SK-N-SH treated with all-trans-retinoic acid at 6 μM for 48 hours (cell line): Measurements from ENCODE around the gene KBTBD12.

Experiments
- ARNTL ChIP-seq: fragments of 450-650 bp; formaldehyde crosslinking; IDR thresholded peaks from 2 replicates; pipeline ENCODE4 v1.5.0; 2020; ENCODE audit warnings: low read depth, mild to moderate bottlenecking, moderate library complexity, borderline replicate concordance
- BACH2 ChIP-seq: fragments of 250-450 bp; sonication (Bioruptor Pico); IDR thresholded peaks from 2 replicates; pipeline ENCODE4 v1.9.0; 2021; ENCODE audit warnings: mild to moderate bottlenecking, borderline replicate concordance
- CSDC2 ChIP-seq: fragments of 250-450 bp; sonication (Bioruptor Pico); IDR thresholded peaks from 2 replicates; pipeline ENCODE4 v1.5.0; 2020; ENCODE audit warnings: mild to moderate bottlenecking, moderate library complexity
- CSRNP3 ChIP-seq: fragments of 250-450 bp; sonication (Bioruptor Pico); IDR thresholded peaks from 2 replicates; pipeline ENCODE4 v1.5.1; 2021; ENCODE audit warnings: mild to moderate bottlenecking, moderate library complexity
- ISL1 ChIP-seq: fragments of 250-450 bp; sonication (Bioruptor Pico); IDR thresholded peaks from 2 replicates; pipeline ENCODE4 v2.1.2; 2022; ENCODE audit warnings: mild to moderate bottlenecking, moderate library complexity
- PPARA ChIP-seq: fragments of 250-450 bp; sonication (Bioruptor Pico); IDR thresholded peaks from 2 replicates; pipeline ENCODE4 v1.5.0; 2020; ENCODE audit warnings: mild to moderate bottlenecking, borderline replicate concordance
- RARB ChIP-seq: fragments of 250-450 bp; sonication (Bioruptor Pico); IDR thresholded peaks from 2 replicates; pipeline ENCODE4 v1.8.0; 2021; ENCODE audit warnings: mild to moderate bottlenecking, moderate library complexity
- TSHZ2 ChIP-seq: fragments of 250-450 bp; sonication (Bioruptor Pico); IDR thresholded peaks from 2 replicates; pipeline ENCODE4 v1.5.0; 2020; ENCODE audit warnings: mild to moderate bottlenecking, moderate library complexity
- ZFP3 ChIP-seq: fragments of 250-450 bp; sonication (Bioruptor Pico); IDR thresholded peaks from 2 replicates; pipeline ENCODE4 v1.5.0; 2020; ENCODE audit warnings: mild to moderate bottlenecking, moderate library complexity
- ZFP30 ChIP-seq: fragments of 450-650 bp; formaldehyde crosslinking; IDR thresholded peaks from 2 replicates; pipeline ENCODE4 v1.5.0; 2022; ENCODE audit warnings: mild to moderate bottlenecking, moderate library complexity
- ZNF565 ChIP-seq: fragments of 450-650 bp; formaldehyde crosslinking; conservative IDR thresholded peaks from 2 replicates; pipeline ENCODE4 v1.5.0; 2020; ENCODE audit warnings: low read depth, mild to moderate bottlenecking, moderate library complexity
- ZNF8 ChIP-seq: fragments of 450-650 bp; formaldehyde crosslinking; IDR thresholded peaks from 2 replicates; pipeline ENCODE4 v1.5.0; 2020; ENCODE audit warnings: mild to moderate bottlenecking, moderate library complexity
- TF ChIP-seq, protein P1 (sequence below): fragments of 250-450 bp; sonication (Bioruptor Pico); IDR thresholded peaks from 2 replicates; pipeline ENCODE4 v1.8.0; 2020; ENCODE audit warnings: mild to moderate bottlenecking, moderate library complexity, borderline replicate concordance

DNA sequence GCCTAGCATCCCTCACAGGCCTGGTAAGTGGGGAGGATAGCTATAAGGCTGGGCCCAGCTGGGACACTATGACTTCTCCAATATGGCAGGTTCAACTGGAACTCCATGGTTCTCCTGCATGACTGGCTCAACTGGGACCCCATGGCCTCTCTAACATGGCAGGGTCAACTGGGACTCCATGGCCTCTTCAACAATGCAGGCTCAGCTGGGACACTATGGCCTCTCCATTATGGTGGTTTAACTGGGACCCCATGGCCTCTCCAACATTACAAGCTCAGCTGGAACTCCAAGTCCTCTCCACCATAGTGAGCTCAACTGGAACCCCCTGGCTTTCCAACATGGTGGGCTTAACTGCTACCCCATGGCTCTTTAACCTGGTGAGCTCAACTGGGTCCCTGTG lies 79.0 kb downstream of the KBTBD12 start:
- TF ChIP-seq PPARA (CRISPR knock-in tag) = no peak
- no peak for TF ChIP-seq CSRNP3 (CRISPR knock-in tag)
- no peak for TF ChIP-seq ZFP3 (CRISPR knock-in tag)
- TF ChIP-seq, protein P1, sequence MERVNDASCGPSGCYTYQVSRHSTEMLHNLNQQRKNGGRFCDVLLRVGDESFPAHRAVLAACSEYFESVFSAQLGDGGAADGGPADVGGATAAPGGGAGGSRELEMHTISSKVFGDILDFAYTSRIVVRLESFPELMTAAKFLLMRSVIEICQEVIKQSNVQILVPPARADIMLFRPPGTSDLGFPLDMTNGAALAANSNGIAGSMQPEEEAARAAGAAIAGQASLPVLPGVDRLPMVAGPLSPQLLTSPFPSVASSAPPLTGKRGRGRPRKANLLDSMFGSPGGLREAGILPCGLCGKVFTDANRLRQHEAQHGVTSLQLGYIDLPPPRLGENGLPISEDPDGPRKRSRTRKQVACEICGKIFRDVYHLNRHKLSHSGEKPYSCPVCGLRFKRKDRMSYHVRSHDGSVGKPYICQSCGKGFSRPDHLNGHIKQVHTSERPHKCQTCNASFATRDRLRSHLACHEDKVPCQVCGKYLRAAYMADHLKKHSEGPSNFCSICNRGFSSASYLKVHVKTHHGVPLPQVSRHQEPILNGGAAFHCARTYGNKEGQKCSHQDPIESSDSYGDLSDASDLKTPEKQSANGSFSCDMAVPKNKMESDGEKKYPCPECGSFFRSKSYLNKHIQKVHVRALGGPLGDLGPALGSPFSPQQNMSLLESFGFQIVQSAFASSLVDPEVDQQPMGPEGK (CRISPR knock-in tag) = no peak
- TF ChIP-seq ARNTL = no peak
- TF ChIP-seq ISL1 = no peak
- no peak for TF ChIP-seq ZNF8 (CRISPR knock-in tag)
- no peak for TF ChIP-seq RARB (CRISPR knock-in tag)
- no peak for TF ChIP-seq BACH2 (CRISPR knock-in tag)
- no peak for TF ChIP-seq ZFP30 (CRISPR knock-in tag)
- no peak for TF ChIP-seq CSDC2 (CRISPR knock-in tag)
- TF ChIP-seq TSHZ2 (CRISPR knock-in tag) = no peak
- no peak for TF ChIP-seq ZNF565
